Measurements from ENCODE around the gene TOMM20.
"Not testable (repeated sequence)": the region's sequence is repeated elsewhere in the genome, so short reads cannot be mapped to it uniquely, and the experiment has no call there.

Gene TOMM20

DNA sequence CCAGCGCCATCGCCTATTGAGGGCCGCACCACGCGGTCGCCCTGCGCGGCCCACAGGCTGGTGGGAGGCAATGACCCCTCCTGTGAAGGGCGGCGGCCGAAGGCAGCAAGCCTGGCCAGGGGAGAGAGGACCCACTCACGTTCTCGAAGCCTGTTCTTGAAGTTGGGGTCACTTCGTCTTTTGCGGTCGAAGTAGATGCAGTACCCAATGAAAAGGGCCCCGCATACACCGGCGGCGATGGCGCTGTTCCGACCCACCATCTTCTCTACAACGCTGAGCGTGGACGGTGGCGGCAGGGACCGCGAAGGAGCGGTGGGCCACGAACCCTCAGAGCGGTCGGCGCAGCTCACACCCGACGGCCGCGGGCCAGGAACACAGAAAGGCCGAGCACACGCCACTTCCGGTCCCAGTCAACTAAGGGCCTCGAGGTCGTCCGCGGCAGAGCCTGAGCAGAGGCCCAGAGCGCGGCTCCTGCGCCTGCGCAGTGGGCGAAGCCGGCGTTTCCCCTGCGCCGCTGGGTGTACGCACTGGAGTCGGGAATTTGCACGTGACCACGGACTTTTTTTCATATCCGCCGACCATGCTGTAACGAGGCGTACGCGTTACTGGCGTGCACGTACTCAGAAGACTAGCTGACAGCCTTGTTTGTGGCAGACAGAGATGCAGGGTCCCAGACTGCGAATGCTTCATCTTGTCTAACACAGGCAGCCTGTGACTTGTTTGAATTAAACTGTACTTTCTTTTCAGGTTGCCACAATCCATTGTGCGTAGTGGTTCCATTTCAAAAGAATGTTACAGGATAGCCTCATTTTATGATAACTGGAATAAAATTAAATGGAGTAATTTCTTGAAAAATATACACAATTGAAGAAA, at the start of gene TOMM20:
Gene TOMM20 (minus strand): TSS at position 382 of the 873 bp plus-strand sequence. CDS start 122 bp downstream, at position 260.
- DNase-seq (ENCODE audit: low read depth in 1 of 2, low spot score in 1 of 2) = peak; percentile 80 to 95

DNA sequence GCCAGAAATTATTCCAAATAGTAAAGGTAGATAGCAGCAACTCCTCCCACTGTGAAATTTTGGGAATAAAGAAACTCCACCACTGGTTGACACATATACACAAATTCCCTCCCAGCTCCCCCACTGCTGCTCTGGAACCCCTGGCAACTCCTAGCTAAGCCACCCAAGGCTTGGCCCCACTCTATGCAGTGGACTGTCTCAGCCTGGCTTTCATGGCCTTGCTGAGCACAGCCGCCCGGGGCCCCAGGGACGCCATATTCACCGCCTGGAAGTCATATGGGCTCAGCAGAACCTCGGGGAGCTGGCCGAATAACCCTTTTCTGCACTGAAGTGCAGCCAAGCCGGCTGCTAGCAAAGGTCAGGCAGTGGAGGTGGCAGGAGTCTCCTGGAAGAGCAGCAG, 47.8 kb upstream of the TOMM20 start:
- DNase-seq (ENCODE audit: low read depth in 1 of 2, low spot score in 1 of 2) = no peak

DNA sequence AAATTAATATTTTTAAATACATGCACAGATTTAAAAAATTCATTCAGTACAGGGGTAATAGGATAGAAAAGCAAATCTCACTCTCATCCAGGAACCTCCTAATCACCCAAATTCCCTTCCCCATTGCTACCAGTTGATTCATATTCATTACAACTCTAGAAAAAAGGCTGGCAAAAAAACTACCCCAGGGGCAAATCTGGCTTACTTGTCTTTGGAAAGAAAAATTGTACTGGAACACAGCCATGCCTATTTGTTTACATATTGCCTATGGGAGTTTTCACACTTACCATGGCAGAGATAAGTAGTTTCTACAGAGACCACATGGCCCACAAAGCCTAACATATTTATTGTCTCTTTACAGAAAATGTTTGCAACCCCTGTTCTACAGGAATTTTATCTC, 41.3 kb upstream of the TOMM20 start:
- no peak for DNase-seq (ENCODE audit: low read depth in 1 of 2, low spot score in 1 of 2)

GRCh38 chr1:235168375-235168774, 39.7 kb upstream of the TOMM20 start:
- no peak for DNase-seq (ENCODE audit: low read depth in 1 of 2, low spot score in 1 of 2)

- no peak for DNase-seq (ENCODE audit: low read depth in 1 of 2, low spot score in 1 of 2)
Measured at GRCh38 chr1:235161685-235162327, 33.2 kb upstream of the TOMM20 start.

- DNase-seq (ENCODE audit: low read depth in 1 of 2, low spot score in 1 of 2) = peak; percentile 85 to 90
Measured at GRCh38 chr1:235160957-235161684, 32.5 kb upstream of the TOMM20 start, which contains the start of gene RBM34. TSS of gene RBM34 (minus strand) at chr1:235161250. CDS start at chr1:235161226, 24 bp downstream.

GRCh38 chr1:235160383-235160956, 31.8 kb upstream of the TOMM20 start:
- no peak for DNase-seq (ENCODE audit: low read depth in 1 of 2, low spot score in 1 of 2)

- not testable (repeated sequence) for DNase-seq (ENCODE audit: low read depth in 1 of 2, low spot score in 1 of 2)
Measured at GRCh38 chr1:235159930-235160329, 31.3 kb upstream of the TOMM20 start.

DNA sequence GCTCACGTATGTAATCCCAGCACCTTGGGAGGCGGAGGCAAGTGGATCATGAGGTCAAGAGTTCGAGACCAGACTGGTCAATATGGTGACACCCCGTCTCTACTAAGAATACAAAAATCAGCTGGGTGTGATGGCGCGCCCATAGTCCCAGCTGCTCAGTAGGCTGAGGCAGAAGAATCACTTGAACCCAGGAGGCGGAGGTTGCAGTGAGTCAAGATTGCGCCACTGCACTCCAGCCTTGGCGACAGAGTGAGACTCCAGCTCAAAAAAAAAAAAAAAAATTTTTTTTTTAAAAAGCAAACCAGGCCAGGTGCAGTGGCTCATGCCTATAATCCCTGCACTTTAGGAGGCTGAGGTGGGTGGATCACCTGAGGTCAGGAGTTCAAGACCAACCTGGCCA, 30.6 kb upstream of the TOMM20 start:
- not testable (repeated sequence) for DNase-seq (ENCODE audit: low read depth in 1 of 2, low spot score in 1 of 2)

DNA sequence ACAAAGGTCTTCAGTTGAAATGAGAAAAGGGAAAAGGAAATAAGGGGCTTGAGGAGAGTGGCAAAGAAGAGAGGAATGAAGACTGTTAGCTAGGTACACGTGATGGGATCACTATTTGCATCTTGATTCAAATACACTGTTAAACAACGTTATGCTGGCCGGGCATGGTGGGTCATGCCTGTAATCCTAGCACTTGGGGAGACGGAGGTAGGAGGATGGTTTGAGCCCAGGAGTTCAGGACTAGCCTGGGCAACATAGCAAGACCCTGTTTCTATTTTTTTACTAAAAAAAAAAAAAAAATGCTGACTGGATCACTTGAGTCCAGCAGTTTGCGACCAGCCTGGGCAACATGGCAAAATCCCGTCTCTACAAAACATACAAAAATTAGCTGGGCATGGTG, 30.0 kb upstream of the TOMM20 start:
- no peak for DNase-seq (ENCODE audit: low read depth in 1 of 2, low spot score in 1 of 2)

GRCh38 chr1:235157150-235157549, 28.5 kb upstream of the TOMM20 start:
- DNase-seq (ENCODE audit: low read depth in 1 of 2, low spot score in 1 of 2) = no peak

DNA sequence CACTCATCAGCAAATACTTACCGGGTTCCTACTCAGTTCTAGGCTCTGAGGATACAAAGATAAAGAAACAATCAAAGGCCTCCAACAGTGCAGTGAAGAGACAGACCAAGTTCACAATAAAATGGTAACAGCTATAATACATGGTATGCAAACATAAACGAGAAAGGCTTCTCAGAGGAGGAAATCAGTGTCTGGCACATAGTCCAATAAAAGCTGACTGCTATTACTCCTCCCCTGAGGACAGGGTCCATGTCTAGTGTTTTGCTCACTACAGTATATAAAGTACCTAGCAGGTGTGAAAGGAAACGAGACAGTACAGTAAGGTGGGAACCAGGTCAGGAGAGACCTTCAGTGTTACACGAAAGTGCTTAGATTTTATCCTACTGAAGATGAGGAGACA, 28.1 kb upstream of the TOMM20 start:
- no peak for DNase-seq (ENCODE audit: low read depth in 1 of 2, low spot score in 1 of 2)

GRCh38 chr1:235156265-235156664, 27.6 kb upstream of the TOMM20 start:
- DNase-seq (ENCODE audit: low read depth in 1 of 2, low spot score in 1 of 2) = no peak

- no peak for DNase-seq (ENCODE audit: low read depth in 1 of 2, low spot score in 1 of 2)
Measured at GRCh38 chr1:235152235-235152634, 23.6 kb upstream of the TOMM20 start.

DNA sequence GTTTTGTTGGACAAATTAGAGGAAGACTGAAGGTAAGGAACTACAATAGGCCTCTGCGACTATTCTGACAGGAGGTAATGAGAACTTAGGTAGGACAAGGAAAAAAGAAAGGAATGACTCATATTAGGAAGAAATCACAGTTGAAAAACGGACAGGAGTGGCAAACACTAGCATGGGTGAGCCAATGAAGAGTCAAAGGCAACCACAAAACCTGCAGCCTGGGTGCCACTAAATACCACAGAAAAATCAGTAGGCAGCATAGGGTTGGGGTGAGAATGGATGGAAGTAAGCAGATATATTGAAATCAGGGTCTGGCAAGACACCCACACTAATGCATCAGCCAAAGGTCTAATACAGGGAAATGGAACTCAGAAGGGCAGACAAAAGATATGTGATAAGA, 22.4 kb upstream of the TOMM20 start:
- DNase-seq (ENCODE audit: low read depth in 1 of 2, low spot score in 1 of 2) = no peak

- DNase-seq (ENCODE audit: low read depth in 1 of 2, low spot score in 1 of 2) = no peak
Measured at GRCh38 chr1:235149824-235150223, 21.2 kb upstream of the TOMM20 start.

- DNase-seq (ENCODE audit: low read depth in 1 of 2, low spot score in 1 of 2) = no peak
Measured at GRCh38 chr1:235147269-235147668, 18.6 kb upstream of the TOMM20 start.

GRCh38 chr1:235145639-235146038, 17.0 kb upstream of the TOMM20 start:
- DNase-seq (ENCODE audit: low read depth in 1 of 2, low spot score in 1 of 2) = no peak

DNA sequence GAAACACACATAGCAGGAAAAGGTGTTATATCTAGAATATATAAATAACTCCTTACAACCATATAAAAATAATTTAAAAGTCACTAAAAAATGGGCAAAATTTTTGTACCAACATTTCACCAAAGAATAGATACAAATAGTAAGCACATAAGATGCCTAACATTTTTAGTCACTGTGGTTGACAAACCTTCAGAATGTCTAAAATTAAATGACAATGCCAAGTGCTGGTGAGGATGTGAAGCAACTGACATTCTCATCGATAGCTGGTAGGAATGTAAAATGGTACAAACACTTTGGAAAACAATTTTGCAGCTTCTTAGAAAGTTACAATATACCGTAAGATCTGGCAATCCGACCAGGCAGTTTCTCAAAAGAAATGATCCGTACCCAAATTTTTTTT, 14.4 kb upstream of the TOMM20 start:
- no peak for DNase-seq (ENCODE audit: low read depth in 1 of 2, low spot score in 1 of 2)

- DNase-seq (ENCODE audit: low read depth in 1 of 2, low spot score in 1 of 2) = no peak
Measured at GRCh38 chr1:235139315-235139714, 10.7 kb upstream of the TOMM20 start.

- no peak for DNase-seq (ENCODE audit: low read depth in 1 of 2, low spot score in 1 of 2)
Measured at GRCh38 chr1:235138821-235139220, 10.2 kb upstream of the TOMM20 start.
